Endothelial cell of umbilical vein (primary cell): ENCODE data around the gene CLEC4M. TPM values are rescaled to one million over a fixed set of nuclear protein-coding genes. Genes with fewer than 3 reads are reported as not detected.

Experiments used
- BruUV-seq: library from RNA; stranded (reverse); fragments of 400-500 nt; replicated peaks from 2 replicates; lab custom pipeline; 2021; lab: Mats Ljungman, UMichigan
- CTCF ChIA-PET: fragments of 300-600, 350-600 bp; sonication (Branson Sonifier 250); formaldehyde crosslinking; loops from one replicate; lab custom pipeline; 2021; ENCODE audit warnings: antibody characterized with exemption, inconsistent platforms; lab: Charles Lee
- POLR2A ChIA-PET: fragments of 300-600, 350-600 bp; sonication (Branson Sonifier 250); formaldehyde crosslinking; loops from one replicate; lab custom pipeline; 2021; ENCODE audit warnings: antibody characterized with exemption, inconsistent platforms; lab: Charles Lee
- DNase-seq: peaks from one replicate; pipeline ENCODE4 v3.0.0-alpha.2; 2011; ENCODE audit warnings: low read depth, low spot score
- FAIRE-seq: peaks from 2 replicates; lab custom pipeline; 2011; peaks lifted over from hg19 to GRCh38; lab: Jason Lieb, UNC
- H2AFZ ChIP-seq: 2 replicates; pipeline ENCODE4 v1.6.0; 2012; ENCODE audit warnings: low read depth, low read length, control low read depth, inconsistent platforms
- H3K27ac ChIP-seq: 2 replicates; pipeline ENCODE4 v1.5.1; 2011; ENCODE audit warnings: low read depth, mild to moderate bottlenecking, control low read depth, low read length, moderate library complexity; ENCODE audit not compliant: insufficient read depth
- H3K27me3 ChIP-seq, 2 experiments: 2 replicates each; pipeline versions ENCODE4 v1.6.0 to v1.6.1; 2011; ENCODE audit warnings: low read length in 2 of 2, mixed read lengths in 1 of 2; ENCODE audit not compliant: control insufficient read depth in 2 of 2, insufficient read depth in 2 of 2
- H3K36me3 ChIP-seq, 2 experiments: 2 replicates in 1 of 2; 3 replicates in 1 of 2; pipeline ENCODE4 v1.5.1; 2011; ENCODE audit warnings: low read length in 2 of 2, mild to moderate bottlenecking in 1 of 2, moderate library complexity in 1 of 2; ENCODE audit not compliant: control insufficient read depth in 2 of 2, insufficient read depth in 2 of 2; ENCODE audit errors: extremely low read depth in 1 of 2
- H3K4me1 ChIP-seq: 3 replicates; pipeline ENCODE4 v1.5.1; 2011; ENCODE audit warnings: mild to moderate bottlenecking, low read length; ENCODE audit not compliant: control insufficient read depth, insufficient read depth; ENCODE audit errors: extremely low read depth
- H3K4me2 ChIP-seq: 2 replicates; pipeline ENCODE4 v1.6.1; 2011; ENCODE audit warnings: low read length, control low read depth, mixed read lengths; ENCODE audit not compliant: insufficient read depth
- H3K4me3 ChIP-seq, 3 experiments: fragments of 200-600 bp in 1 of 3; sonication (generic), shearing (Covaris generic) in 1 of 3; replicated peaks in 1 of 3; 2 replicates each; pipeline ENCODE4 v1.5.1; 2011 to 2016; ENCODE audit warnings: control low read depth in 3 of 3, low read length in 3 of 3, mild to moderate bottlenecking in 2 of 3, inconsistent platforms in 1 of 3, low read depth in 1 of 3, moderate library complexity in 1 of 3; ENCODE audit not compliant: insufficient read depth in 1 of 3
- H3K79me2 ChIP-seq: 2 replicates; pipeline ENCODE4 v1.6.0; 2012; ENCODE audit warnings: low read length, inconsistent platforms; ENCODE audit not compliant: control insufficient read depth, insufficient read depth
- H3K9ac ChIP-seq: replicated peaks from 2 replicates; pipeline ENCODE3; 2011; ENCODE audit warnings: low read length, control low read depth; ENCODE audit not compliant: insufficient read depth; ENCODE audit errors: extremely low read depth
- H3K9me1 ChIP-seq: replicated peaks from 3 replicates; pipeline ENCODE4 v1.6.0; 2011; ENCODE audit warnings: mild to moderate bottlenecking, low read length; ENCODE audit not compliant: control insufficient read depth, insufficient read depth; ENCODE audit errors: extremely low read depth
- H3K9me3 ChIP-seq: replicated peaks from 2 replicates; pipeline ENCODE4 v1.5.1; 2012; ENCODE audit warnings: low read length, inconsistent platforms; ENCODE audit not compliant: control insufficient read depth, insufficient read depth
- H4K20me1 ChIP-seq: replicated peaks from 2 replicates; pipeline ENCODE3; 2011; ENCODE audit warnings: mild to moderate bottlenecking, low read length; ENCODE audit not compliant: control insufficient read depth, insufficient read depth; ENCODE audit errors: extremely low read depth
- EZH2 ChIP-seq: IDR thresholded peaks from 2 replicates; pipeline ENCODE4 v1.6.1; 2012; ENCODE audit warnings: borderline replicate concordance, low read depth, mild to moderate bottlenecking, moderate library complexity, low read length, inconsistent platforms; ENCODE audit not compliant: severe bottlenecking
- FOS ChIP-seq: IDR thresholded peaks from 2 replicates; pipeline ENCODE4 v1.6.1; 2011; ENCODE audit warnings: mild to moderate bottlenecking, low read length, moderate library complexity, borderline replicate concordance; ENCODE audit not compliant: insufficient read depth
- GATA2 ChIP-seq: IDR thresholded peaks from 2 replicates; pipeline ENCODE4 v1.7.0; 2011; ENCODE audit warnings: low read depth, mild to moderate bottlenecking, moderate library complexity, mixed read lengths, low read length; ENCODE audit not compliant: insufficient read length, insufficient read depth
- JUN ChIP-seq: IDR thresholded peaks from 2 replicates; pipeline ENCODE4 v1.6.1; 2011; ENCODE audit warnings: borderline replicate concordance, low read depth; ENCODE audit not compliant: insufficient read length, insufficient read depth
- MYC ChIP-seq: IDR thresholded peaks from one replicate; pipeline ENCODE4 v1.6.1; 2011; ENCODE audit warnings: mild to moderate bottlenecking, low read depth, low read length
- POLR2A ChIP-seq: IDR thresholded peaks from 2 replicates; pipeline ENCODE4 v1.6.1; 2012; ENCODE audit warnings: low read depth, mild to moderate bottlenecking, control low read depth, low read length
- POLR2AphosphoS5 ChIP-seq: IDR thresholded peaks from 2 replicates; pipeline ENCODE4 v1.6.1; 2012; ENCODE audit warnings: low read depth, mild to moderate bottlenecking, control low read depth, low read length, moderate library complexity; ENCODE audit not compliant: insufficient read depth
- dilution Hi-C: fragments of 300-500 bp; cut with MboI; formaldehyde crosslinking; loops from one replicate; pipeline ENCODE4 v1.15.0; 2019; ENCODE audit warnings: low sequenced_read_pairs; ENCODE audit not compliant: extremely low pct_ligation_motif_present
- intact Hi-C: fragments of 100-400 bp; cut with micrococcal nuclease; formaldehyde crosslinking; loops from one replicate; pipeline ENCODE4 v1.10.0; 2022
- polyA plus RNA-seq, 4 experiments: library from polyadenylated mRNA; depleted of rRNA in 3 of 4; stranded (reverse) in 3 of 4; unstranded in 1 of 4; fragments of >200 nt; gene quantifications; 2 replicates each; pipeline versions ENCODE4 v1.2.1 to v1.2.3, GENCODE V29; 2011 to 2012; ENCODE audit warnings: missing spikeins in 1 of 4
- total RNA-seq: library from RNA; stranded (reverse); gene quantifications from 2 replicates; pipeline ENCODE4 v1.2.3, GENCODE V29; 2021
- TF ChIP-seq, protein P1 (sequence below), 2 donors: IDR thresholded peaks; 1 replicate in 1 of 2; 2 replicates in 1 of 2; pipeline ENCODE4 v1.5.1; 2011; ENCODE audit warnings: low read length in 2 of 2, mild to moderate bottlenecking in 2 of 2, moderate library complexity in 2 of 2, control low read depth in 1 of 2, inconsistent platforms in 1 of 2, low read depth in 1 of 2; ENCODE audit not compliant: insufficient read depth in 1 of 2; ENCODE audit errors: extremely low read depth in 1 of 2
- TF ChIP-seq, protein P2 (sequence below): IDR thresholded peaks from 2 replicates; pipeline ENCODE4 v1.6.1; 2011; ENCODE audit not compliant: insufficient read depth, insufficient read length

The CLEC4M gene
- total and polyA plus RNA-seq, 2 donors (not counting 3 experiments of a cell fraction or from before 2014, with no cell fraction given): 0.46 to 1.0 TPM

DNA sequence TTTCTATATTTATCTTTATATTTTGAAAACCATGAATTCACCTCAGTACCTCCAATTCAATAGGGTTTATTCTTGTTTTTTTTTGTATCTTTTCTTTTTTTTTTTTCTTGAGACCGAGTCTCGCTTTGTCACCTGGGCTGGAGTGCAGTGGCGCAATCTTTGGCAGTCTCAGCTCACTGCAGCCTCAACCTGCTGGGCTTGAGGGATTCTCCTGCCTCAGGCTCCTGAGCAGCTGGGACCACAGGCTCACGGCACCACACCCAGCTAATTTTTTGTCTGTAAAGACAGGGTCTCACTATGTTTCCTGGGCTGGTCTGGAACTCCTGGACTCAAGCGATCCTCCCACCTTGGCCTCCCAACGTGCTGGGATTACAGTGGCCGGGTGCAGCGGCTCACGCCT, 43.8 kb downstream of the CLEC4M start:
- H4K20me1 ChIP-seq: no peaks in the 10 kb centered on the region
- no peak overlapping the region for H3K4me2 ChIP-seq
- intact Hi-C loops: no loop called here
- no peaks in the 10 kb centered on the region for H3K9me3 ChIP-seq
- dilution Hi-C loops: no loop called here
- no peaks in the 10 kb centered on the region for H3K27me3 ChIP-seq
- no peak for TF ChIP-seq MYC
- TF ChIP-seq POLR2A: no peak
- TF ChIP-seq, protein P1, sequence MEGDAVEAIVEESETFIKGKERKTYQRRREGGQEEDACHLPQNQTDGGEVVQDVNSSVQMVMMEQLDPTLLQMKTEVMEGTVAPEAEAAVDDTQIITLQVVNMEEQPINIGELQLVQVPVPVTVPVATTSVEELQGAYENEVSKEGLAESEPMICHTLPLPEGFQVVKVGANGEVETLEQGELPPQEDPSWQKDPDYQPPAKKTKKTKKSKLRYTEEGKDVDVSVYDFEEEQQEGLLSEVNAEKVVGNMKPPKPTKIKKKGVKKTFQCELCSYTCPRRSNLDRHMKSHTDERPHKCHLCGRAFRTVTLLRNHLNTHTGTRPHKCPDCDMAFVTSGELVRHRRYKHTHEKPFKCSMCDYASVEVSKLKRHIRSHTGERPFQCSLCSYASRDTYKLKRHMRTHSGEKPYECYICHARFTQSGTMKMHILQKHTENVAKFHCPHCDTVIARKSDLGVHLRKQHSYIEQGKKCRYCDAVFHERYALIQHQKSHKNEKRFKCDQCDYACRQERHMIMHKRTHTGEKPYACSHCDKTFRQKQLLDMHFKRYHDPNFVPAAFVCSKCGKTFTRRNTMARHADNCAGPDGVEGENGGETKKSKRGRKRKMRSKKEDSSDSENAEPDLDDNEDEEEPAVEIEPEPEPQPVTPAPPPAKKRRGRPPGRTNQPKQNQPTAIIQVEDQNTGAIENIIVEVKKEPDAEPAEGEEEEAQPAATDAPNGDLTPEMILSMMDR (IDR thresholded peaks at IDR 0.05; ENCODE audit: extremely low read depth in 1 of 2, insufficient read depth in 1 of 2, low read depth in 1 of 2, low read length in 2 of 2): no peak
- no peak for TF ChIP-seq GATA2
- POLR2A ChIA-PET: no interaction called here
- FAIRE-seq (no peak), DNase-seq (no peak)
- H3K27ac ChIP-seq: no peak overlapping the region
- H3K79me2 ChIP-seq: no peaks in the 10 kb centered on the region
- BruUV-seq: no TSS peak
- no peaks in the 10 kb centered on the region for H3K9me1 ChIP-seq
- CTCF ChIA-PET: interaction anchor here (0.7 to 1.4 kb wide), 3 partner anchors 22 to 453 kb away, joined by 3 to 4 read pairs (median 4); no protein-coding TSS in a partner anchor
- H3K4me1 ChIP-seq: no peaks in the 10 kb centered on the region
- H3K36me3 ChIP-seq: no peaks in the 10 kb centered on the region
- H3K9ac ChIP-seq: no peak overlapping the region
- H2AFZ ChIP-seq: no peak overlapping the region
- H3K4me3 ChIP-seq: no peak overlapping the region

DNA sequence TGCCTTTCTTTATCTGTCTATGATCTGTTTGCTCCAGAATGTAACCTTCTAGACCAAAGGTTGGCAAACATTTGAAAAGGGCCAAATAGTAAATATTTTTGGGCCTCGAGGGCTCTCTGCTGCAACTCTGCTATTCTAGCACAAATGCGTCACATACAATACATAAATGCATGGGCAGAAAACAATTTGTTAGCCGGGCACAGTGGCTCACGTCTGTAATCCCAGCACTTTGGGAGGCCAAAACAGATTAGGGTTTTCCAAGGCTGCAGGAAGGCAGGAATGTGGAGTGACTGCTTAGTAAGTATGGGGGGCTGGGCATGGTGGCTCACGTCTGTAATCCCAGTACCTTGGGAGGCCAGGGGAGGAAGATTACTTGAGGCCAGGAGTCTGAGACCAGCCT, 45.1 kb downstream of the CLEC4M start:
- no peak overlapping the region for H3K27ac ChIP-seq
- H3K9me3 ChIP-seq: no peaks in the 10 kb centered on the region
- dilution Hi-C loops (no loop called here), intact Hi-C loops (no loop called here)
- no peaks in the 10 kb centered on the region for H3K36me3 ChIP-seq
- CTCF ChIA-PET: interaction anchor here (0.7 kb wide), 1 partner anchor 240 kb away, joined by 3 read pairs; no protein-coding TSS in a partner anchor
- TF ChIP-seq, protein P1 (IDR thresholded peaks at IDR 0.05; ENCODE audit: extremely low read depth in 1 of 2, insufficient read depth in 1 of 2, low read depth in 1 of 2, low read length in 2 of 2): no peak
- no peak for TF ChIP-seq EZH2
- TF ChIP-seq MYC: no peak
- TF ChIP-seq FOS: no peak
- no peak for TF ChIP-seq POLR2A
- TF ChIP-seq GATA2: no peak
- TF ChIP-seq, protein P2, sequence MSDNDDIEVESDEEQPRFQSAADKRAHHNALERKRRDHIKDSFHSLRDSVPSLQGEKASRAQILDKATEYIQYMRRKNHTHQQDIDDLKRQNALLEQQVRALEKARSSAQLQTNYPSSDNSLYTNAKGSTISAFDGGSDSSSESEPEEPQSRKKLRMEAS: no peak
- no peak for TF ChIP-seq JUN
- TF ChIP-seq POLR2AphosphoS5: no peak
- H2AFZ ChIP-seq: no peak overlapping the region
- H3K79me2 ChIP-seq: no peaks in the 10 kb centered on the region
- no peak overlapping the region for H3K4me3 ChIP-seq
- no peaks in the 10 kb centered on the region for H3K27me3 ChIP-seq
- POLR2A ChIA-PET: no interaction called here
- FAIRE-seq (no peak), DNase-seq (no peak)
- no peaks in the 10 kb centered on the region for H3K9me1 ChIP-seq
- H3K4me2 ChIP-seq: no peak overlapping the region
- BruUV-seq: no TSS peak
- no peaks in the 10 kb centered on the region for H3K4me1 ChIP-seq
- no peak overlapping the region for H3K9ac ChIP-seq
- no peaks in the 10 kb centered on the region for H4K20me1 ChIP-seq
